GOT3 (cell line): Measurements from ENCODE around the gene ATM.
"Not testable (repeated sequence)": the region's sequence is repeated elsewhere in the genome, so short reads cannot be mapped to it uniquely, and the experiment has no call there.

ENCODE experiments used
- DNase-seq: peaks from one replicate; lab custom pipeline; 2025; ENCODE audit warnings: mixed read lengths; lab: John Stamatoyannopoulos, UW

ATM gene

DNA sequence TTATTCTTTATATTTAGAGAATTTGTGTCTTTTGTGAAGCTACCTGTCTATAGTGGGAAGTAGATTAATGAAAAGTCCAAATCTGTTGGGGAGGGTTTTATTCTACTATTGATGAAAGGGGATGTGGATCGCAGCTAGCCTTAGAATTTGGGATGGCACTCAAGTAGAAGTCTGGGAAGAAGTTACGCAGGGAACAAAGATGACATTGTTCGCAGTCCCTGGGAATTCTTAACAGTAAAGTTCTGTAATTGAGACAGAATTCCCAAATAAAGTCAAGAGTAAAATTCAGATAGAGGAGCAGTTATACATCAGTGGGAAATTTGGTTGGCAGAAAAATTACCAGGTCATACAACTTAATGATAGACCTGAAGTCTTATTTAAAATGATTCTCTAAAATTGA, 64.1 kb downstream of the ATM start:
- DNase-seq = no peak

DNA sequence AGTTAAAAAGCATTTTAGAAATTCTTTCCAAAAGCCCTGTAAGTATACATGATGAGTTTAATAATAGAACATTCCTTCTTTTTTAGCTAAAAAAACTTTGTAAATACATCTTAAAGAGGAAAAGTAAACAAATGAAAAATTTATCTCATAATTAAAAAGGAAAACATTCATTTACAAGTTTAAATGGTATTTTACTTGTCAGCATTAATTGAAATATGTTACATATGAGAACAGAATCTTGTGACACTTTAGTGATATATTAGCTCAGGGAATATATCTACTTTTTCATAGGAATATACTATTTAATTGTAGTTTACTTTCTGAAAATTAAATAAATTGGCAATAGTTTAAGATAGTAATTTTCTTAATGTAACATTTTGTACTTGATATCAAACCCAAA, 66.2 kb downstream of the ATM start:
- DNase-seq = not testable (repeated sequence)

DNA sequence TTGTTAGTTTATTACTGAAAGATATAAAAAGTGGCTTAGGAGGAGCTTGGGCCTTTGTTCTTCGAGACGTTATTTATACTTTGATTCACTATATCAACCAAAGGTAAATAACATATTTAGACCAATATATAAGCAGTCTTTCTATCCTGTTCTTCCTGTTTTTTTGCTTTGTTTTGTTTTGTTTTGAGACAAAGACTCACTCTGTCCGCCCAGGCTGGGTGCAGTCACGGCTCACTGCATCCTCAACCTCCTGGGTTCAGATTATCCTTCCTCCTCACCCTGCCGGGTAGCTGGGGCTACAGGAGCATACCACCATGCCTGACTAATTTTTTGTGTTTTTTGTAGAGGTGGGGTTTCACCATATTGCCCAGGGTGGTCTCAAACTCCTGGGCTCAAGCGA, 66.8 kb downstream of the ATM start:
- DNase-seq = no peak

DNA sequence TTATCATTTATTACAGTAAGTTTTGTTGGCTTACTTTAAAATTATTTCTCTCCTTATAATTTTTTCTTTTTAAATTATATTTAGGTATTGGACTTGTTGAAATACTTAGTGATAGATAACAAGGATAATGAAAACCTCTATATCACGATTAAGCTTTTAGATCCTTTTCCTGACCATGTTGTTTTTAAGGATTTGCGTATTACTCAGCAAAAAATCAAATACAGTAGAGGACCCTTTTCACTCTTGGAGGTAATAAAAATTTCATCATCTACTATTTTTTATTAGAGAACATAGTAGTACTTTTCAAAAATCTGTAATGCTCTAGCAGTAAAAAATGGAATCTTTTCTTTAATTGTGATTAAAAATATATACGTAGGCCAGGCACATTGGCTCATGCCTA, 70.4 kb downstream of the ATM start:
- no peak for DNase-seq

DNA sequence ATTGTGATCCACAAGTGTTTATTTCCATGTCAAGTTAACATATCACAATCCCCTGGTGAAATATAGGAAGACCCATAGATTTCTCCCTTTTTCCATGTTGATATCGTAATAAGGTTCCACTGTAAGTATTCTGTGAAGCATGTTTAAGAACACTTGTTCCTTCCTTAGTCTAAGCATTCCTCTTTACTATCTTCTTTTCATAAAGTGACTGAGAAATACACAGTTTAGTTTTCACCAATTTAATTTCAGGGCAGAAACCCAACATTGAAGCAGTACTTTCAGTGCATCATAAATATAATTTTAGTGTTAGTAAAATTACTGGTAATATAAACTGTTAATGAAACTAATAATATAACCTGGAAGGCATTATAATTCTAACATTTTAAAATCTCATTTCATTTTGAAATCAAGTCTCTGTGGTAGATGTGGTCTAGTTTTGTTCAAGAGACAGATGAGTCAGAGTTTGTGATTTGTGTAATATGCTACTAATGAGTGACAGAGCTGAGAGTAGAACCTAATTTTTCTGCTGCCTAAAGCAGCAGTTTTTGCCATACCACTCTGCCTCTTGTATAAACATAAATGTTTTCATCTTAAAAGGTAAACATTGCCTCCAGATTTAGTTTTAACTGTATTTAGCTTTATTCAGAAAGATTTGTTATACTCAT, 79.4 kb downstream of the ATM start:
- no peak for DNase-seq

DNA sequence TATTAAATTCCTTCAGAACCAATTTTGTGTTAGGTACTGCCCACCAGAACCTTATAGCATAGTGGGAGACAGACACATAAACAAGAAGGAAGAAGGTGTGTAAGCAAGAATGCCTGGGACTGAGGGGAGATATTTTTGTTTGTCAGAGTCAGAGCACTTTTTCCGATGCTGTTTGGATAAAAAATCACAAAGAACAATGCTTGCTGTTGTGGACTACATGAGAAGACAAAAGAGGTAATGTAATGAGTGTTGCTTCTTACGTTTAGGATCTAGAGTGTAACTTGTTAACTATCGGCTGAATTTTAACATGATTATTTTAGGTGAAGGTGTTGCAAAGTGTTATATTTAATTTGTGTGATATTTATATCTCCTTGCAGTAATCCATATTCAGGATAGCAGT, 84.9 kb downstream of the ATM start:
- no peak for DNase-seq

DNA sequence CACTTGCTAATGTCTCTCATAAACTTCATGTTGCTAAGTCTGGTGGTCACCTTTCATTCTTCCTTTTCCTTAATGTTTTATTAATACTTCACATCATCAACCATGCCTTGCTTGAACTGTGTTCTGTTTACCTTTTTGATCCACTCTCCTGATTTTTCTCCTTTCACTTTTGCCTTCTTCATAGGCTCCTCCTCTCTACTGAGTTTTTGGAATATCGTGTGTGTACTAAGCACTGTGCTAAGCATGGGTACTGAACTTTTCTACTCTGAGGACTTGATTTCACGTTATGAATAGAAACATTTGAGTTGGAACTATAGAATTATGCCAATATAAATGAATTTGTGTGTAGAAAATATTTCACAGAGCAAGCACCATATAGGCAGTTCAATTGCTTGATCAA, 90.6 kb downstream of the ATM start:
- DNase-seq = no peak

DNA sequence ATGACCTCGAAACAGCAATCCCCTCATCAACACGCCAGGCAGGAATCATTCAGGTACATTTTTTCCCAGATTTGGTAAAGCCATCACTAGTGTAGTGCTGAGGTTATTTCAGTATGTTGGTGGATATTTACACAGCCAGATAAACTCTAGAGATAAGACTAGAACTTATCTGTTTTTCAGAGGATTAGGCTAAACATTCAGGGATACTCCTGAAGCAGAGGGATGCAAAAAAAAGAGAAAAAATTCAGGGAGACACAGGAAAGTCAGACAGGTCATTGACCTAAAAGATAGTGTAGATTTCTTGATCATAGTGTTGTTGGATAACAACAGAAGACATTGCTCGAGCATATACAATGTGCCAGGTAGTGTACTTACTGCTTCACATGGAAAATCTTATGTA, 93.2 kb downstream of the ATM start:
- DNase-seq = no peak

DNA sequence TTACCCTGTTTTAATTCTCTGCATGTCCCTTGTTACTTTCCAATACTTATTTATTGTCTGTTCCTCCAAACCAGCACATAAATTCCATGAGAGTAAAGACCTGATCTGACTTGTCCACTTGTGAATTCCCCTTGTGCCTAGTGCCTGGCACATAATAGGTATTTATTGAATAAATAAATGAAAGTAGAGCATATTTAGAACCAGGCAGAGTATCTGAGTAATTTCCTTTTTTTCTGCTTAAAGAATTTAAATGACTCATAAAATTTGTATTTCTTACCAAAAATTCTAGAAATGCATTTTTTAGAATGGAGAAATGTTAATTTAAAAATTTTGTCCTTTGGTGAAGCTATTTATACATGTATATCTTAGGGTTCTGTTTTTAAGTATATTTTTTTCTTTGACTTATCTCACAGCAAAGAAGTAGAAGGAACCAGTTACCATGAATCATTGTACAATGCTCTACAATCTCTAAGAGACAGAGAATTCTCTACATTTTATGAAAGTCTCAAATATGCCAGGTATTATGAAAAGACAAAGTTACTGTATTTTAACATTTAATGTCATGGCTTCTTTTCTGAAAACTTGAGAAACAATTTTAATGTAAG, 96.8 kb downstream of the ATM start:
- no peak for DNase-seq

DNA sequence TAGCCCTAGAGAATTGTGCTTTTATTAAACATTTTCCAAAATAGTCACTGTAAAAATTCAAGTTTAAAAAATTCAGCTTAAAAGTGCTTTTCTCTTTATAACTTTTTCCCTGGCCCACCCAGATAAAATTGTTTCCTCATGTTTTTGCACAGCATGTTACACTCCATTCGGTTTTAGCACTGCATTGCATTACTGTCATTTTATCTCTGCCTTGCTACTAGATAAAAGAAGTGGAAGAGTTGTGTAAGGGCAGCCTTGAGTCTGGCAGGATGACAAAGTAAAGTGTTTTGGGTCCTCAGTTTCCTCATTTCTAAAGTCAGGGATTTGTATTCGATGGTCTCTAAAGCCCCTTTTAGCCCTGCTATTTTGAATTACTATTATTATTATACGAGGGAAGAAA, 99.8 kb downstream of the ATM start:
- DNase-seq = no peak

DNA sequence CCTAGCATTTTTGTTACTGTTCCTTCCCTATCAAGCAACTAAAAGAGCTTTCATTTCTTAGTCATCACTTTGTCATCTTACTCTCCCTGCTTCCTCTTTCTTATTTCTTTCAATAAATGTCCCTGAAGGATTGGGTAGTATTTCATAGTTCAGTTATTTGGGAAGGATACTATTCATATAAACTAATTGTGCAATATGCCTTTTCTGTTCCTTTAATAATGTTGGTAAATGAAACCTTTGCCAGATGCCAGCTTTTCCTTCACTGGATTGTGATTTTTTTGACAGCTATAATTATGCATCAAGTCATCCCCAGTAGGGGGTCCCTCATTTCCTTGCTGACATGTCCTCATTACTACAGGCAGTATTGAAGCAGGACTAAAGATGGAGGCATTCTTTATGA, 101.7 kb downstream of the ATM start:
- DNase-seq = no peak

DNA sequence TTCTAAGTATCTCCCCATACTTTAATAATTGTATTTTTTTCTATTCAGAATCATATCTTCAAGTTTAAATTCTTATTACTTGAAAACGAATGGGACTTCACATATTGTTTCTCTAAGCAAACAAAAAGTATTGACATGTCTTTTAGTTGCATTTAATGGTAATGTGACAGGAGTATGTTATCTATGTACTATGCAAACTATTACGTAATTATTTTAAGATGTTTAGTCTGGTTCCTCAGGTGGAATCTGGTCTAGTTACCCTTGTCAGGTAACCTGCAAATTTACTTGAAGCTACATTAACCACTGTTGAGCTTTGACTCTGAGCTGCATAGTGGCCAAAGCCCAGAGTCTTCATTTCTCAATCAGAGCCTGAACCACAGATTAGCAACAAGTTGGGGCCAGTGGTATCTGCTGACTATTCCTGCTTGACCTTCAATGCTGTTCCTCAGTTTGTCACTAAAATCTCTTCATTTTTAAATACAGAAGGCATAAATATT, 110.6 kb downstream of the ATM start:
- no peak for DNase-seq

DNA sequence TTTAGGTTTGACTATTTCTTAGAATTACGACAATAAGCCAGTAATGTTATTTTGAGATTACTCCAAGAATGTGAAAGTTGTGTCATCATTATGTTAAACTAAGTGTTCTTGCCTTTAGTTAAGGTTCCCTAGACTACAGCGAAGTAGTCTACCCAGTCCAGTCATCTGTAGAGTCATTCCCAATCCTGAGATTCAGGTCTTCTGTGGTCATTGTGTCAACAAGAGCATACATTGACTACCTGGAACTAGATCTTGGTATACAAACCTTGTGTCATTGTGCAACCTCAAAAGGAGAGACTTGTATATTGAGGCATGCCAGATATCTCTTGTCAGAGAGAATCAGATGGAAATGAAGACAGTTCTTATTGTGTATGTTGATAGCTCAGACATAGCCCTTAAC, 115.9 kb downstream of the ATM start:
- no peak for DNase-seq

DNA sequence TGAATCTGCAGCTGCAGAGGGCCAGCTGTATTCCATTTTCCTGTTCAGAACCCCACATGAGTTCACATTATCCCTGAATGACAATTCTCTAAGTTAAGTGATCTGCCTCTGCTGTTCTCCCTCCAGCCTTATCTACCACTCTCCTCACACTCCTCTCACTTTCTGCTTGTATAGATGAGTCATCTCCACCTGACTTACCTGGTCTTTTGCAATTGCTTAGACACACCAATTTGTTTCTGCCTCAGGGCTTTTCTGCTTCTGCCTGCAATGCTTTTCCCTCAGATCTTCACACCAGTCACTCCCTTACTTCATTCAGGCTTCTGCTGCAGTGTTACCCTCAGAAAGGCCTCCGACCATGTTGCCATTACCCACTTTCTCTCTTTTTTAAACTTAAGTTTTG, 118.1 kb downstream of the ATM start:
- DNase-seq = no peak

DNA sequence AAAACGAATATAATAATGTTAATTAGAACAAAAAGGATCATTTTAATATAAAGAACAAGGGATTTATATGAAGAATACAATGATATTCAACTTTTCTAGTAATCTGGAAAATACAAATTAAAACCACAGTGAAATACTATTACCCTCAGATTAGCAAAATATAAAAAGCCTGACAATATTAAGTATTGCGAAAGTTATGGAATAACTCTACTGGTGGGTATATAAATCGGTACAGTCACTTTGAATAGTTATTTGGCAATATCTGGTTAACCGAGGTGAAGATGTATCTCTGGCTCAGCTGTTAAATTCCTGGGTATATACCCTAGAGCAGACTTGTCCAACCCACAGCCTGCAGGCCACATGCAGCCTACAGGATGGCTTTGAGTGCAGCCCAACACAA, 118.8 kb downstream of the ATM start:
- DNase-seq = no peak

DNA sequence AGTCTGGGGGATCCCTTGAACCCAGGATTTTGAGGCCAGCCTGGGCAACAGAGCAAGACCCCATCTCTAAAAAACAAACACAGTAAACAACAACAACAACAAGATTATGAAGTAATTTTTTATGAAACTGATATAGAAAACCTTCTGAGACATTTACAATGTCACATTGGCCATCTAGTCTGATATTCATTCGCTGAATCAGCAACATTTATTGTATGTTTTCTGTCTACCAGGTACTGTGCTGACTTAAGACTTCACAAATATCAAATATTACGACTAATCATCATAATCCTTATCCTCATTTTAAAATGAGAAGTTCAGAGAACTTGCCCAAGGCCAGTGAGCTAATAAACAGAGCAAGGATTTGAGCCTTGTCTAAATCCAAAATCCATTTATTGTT, 120.8 kb downstream of the ATM start:
- DNase-seq = no peak

DNA sequence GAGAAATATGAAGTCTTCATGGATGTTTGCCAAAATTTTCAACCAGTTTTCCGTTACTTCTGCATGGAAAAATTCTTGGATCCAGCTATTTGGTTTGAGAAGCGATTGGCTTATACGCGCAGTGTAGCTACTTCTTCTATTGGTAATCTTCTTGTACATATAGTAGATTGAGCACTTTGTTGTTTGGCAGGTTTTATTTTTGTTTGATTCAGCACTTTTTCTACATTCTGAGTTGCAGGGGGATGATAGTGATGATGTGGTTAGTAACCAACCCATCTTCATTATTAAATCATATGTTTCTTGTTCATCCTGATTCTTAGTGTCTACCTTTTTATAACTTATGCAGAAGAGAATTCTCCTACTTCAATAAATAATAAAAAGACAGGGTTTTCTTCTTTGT, 122.9 kb downstream of the ATM start:
- no peak for DNase-seq

DNA sequence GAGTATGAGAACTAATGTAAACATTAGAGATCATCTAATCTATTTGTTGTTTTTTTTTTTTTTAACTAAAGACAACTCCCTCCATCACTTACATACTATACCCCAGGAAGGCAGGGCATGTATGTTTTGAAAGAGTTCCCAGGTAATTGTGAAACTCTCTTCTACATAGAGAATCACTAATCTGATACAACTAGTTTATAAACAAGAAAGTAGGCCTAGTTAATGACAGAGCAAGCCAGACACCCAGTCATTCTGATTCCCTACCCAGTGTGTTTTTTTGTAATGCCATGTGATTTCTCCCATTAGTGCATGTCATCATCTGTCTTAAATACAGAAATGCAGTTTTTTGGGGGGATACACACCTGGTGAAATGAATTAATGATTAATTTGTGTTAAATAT, 123.6 kb downstream of the ATM start:
- DNase-seq = no peak

DNA sequence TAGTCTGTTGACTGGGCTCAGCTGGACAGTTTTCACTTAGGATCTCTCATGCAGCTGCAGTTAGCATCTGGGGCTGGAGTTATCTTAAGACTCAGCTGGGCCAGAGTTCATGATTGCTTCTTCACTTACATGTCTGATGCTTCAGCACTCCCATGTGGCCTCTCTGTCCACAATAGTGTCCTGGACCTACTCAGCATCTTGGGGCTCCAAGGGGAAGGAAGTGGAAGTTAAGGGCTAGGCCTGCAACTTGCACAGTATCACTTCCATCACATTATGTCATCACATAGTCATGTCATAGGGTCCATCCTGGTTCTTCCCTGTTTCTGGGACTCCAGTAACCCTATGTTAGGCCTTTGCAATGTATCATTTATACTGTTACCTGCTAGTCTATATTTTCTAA, 128.6 kb downstream of the ATM start:
- DNase-seq = no peak

DNA sequence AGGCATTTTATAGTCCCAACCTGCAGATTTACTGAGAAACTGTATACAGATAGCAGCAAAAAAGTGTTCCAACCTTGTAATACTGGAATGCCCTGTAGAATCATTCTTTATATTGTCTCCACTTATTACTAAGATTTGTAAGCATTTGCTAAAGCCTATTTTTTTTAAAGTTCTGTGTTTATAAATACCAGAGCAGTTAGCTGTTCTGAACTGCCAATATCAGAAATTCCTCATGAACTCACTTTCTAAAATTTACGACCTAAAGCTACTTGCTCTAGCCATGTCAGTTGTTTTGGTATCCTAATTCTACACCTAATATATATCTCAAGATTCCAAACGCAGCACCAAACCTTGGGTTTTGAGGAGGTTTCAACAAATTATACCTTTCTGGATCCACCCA, 141.3 kb downstream of the ATM start:
- DNase-seq = no peak

DNA sequence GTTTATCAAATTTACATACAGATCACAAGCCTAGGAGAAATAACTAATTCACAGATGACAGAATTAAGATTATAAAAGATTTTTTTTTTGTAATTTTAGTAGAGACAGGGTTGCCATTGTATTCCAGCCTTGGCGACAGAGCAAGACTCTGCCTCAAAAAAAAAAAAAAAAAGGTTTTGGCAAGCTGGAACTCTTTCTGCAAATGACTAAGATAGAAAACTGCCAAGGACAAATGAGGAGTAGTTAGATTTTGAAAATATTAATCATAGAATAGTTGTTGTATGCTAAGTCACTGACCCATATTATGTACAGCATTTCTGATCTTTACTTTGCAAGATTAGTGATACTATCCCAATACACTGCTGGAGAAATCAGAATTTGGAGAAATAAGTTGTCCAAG, 145.3 kb downstream of the ATM start:
- no peak for DNase-seq

DNA sequence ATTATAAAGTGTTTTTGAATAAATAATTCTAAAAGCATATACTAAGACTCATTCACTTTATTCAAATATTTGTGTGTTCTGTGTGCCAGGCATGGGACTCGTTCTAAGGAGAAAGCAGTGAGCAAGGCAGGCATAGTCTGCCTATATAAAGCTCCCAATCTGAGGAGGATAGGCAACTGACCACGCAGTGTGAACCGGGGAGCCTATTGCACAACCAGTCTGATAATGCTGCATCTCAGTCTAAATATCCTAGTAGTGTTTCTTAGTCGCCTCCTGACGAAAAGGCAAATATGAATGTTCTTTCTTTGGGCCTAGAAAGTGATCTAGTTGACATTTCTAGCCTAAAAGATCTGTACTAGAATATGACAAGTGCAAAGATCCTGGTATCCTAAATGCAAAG, 146.2 kb downstream of the ATM start:
- DNase-seq = no peak

DNA sequence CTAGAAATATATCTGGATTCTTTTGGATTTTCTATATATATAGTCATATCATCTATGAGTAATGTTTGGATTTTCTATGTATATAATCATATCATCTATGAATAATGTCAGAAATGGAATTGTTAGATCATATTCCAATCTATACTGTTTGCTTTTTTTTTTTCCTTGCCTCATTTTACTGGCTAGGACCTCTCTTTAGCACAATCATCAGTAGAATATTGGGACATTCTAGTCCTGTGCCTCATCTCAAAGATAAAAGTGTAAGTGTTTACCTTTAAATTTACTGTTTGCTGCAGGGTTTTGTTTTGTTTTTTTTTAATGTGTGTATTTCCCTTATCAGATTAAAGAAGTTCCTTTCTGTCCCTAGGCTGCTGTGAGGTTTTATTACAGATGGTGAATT, 147.4 kb downstream of the ATM start:
- DNase-seq = no peak

DNA sequence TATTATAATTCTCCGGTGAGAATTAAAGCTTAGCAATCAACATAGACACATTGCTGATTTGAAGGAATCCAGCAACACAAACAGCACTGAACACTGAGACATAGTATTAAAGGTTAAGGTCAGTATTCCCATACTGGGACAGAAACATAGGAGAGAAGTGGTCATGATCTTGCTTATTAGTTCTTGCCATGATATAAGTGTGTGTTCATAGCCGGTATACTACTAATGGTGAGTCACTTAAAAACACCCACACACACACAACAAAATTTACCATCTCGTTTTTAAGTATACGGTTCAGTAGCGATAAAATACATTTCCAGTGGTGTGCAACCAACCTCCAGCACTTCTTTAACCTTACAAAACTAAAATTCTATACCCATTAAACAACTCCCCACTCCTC, 148.1 kb downstream of the ATM start:
- DNase-seq = no peak
